Chondrocyte (in vitro differentiated cells): Measurements from ENCODE around the gene MAST2. TPM values are rescaled to one million over a fixed set of nuclear protein-coding genes. Genes with fewer than 3 reads are reported as not detected.

ENCODE experiments used
- DNase-seq: peaks from one replicate; pipeline ENCODE4 v3.0.0; 2021; ENCODE audit warnings: mixed read lengths, low spot score
- H3K27ac Mint-ChIP-seq: one replicate; pipeline ENCODE4 v1.8.0; 2021; ENCODE audit warnings: mild to moderate bottlenecking, moderate library complexity, mixed read lengths; ENCODE audit not compliant: unreplicated experiment
- H3K27me3 Mint-ChIP-seq: 2 replicates; pipeline ENCODE4 v1.8.0; 2021; ENCODE audit warnings: low read depth, mixed read lengths
- H3K36me3 Mint-ChIP-seq: 2 replicates; pipeline ENCODE4 v1.8.0; 2021; ENCODE audit warnings: low read depth, mixed read lengths
- H3K4me1 Mint-ChIP-seq: 2 replicates; pipeline ENCODE4 v1.8.0; 2021; ENCODE audit warnings: low read depth, mild to moderate bottlenecking, mixed read lengths
- H3K4me3 Mint-ChIP-seq: one replicate; pipeline ENCODE4 v1.8.0; 2021; ENCODE audit warnings: mild to moderate bottlenecking, moderate library complexity, mixed read lengths; ENCODE audit not compliant: unreplicated experiment
- H3K9me3 Mint-ChIP-seq: 2 replicates; pipeline ENCODE4 v1.8.0; 2021; ENCODE audit warnings: low read depth, mixed read lengths
- CTCF ChIP-seq: fragments of 200-600 bp; sonication (generic); IDR thresholded peaks from 2 replicates; pipeline ENCODE4 v1.5.0; 2021; ENCODE audit warnings: antibody characterized with exemption, mild to moderate bottlenecking, moderate library complexity
- total RNA-seq: library from RNA; stranded (reverse); gene quantifications from 3 replicates; pipeline ENCODE4 v1.2.1, GENCODE V29; 2021

The MAST2 gene
- total RNA-seq, 1 donor from 2014 or later: 53.2 TPM

GRCh38 chr1:45922374-45922773 is 119.0 kb downstream of the MAST2 start:
- no peak for DNase-seq
- no peaks in the 10 kb centered on the region for H3K4me1 Mint-ChIP-seq
- no peak overlapping the region for H3K27ac Mint-ChIP-seq
- no peaks in the 10 kb centered on the region for H3K9me3 Mint-ChIP-seq
- no peak overlapping the region for H3K4me3 Mint-ChIP-seq
- no peak for TF ChIP-seq CTCF
- peaks cover 1% of the 10 kb centered on the region for H3K36me3 Mint-ChIP-seq
- H3K27me3 Mint-ChIP-seq: no peaks in the 10 kb centered on the region

GRCh38 chr1:45922813-45923212 is 119.4 kb downstream of the MAST2 start:
- Mint-ChIP-seq H3K27ac (no peak overlapping the region), H3K36me3 (peaks cover 1% of the 10 kb centered on the region), H3K27me3 (no peaks in the 10 kb centered on the region), H3K4me1 (no peaks in the 10 kb centered on the region), H3K9me3 (no peaks in the 10 kb centered on the region), H3K4me3 (no peak overlapping the region)
- no peak for TF ChIP-seq CTCF
- DNase-seq: no peak

GRCh38 chr1:45923343-45923742 is 119.9 kb downstream of the MAST2 start:
- H3K36me3 Mint-ChIP-seq: peaks cover 1% of the 10 kb centered on the region
- H3K4me3 Mint-ChIP-seq: no peak overlapping the region
- no peak for TF ChIP-seq CTCF
- no peaks in the 10 kb centered on the region for H3K4me1 Mint-ChIP-seq
- no peak overlapping the region for H3K27ac Mint-ChIP-seq
- no peaks in the 10 kb centered on the region for H3K9me3 Mint-ChIP-seq
- no peaks in the 10 kb centered on the region for H3K27me3 Mint-ChIP-seq
- no peak for DNase-seq

- Mint-ChIP-seq H3K36me3 (peaks cover 1% of the 10 kb centered on the region), H3K27ac (no peak overlapping the region), H3K4me3 (no peak overlapping the region), H3K9me3 (no peaks in the 10 kb centered on the region), H3K4me1 (peaks cover 11% of the 10 kb centered on the region), H3K27me3 (no peaks in the 10 kb centered on the region)
- no peak for DNase-seq
- TF ChIP-seq CTCF: no peak
These were observed 121.3 kb downstream of the MAST2 start for GRCh38 chr1:45924736-45925135.

GRCh38 chr1:45925728-45926287 is 122.4 kb downstream of the MAST2 start:
- Mint-ChIP-seq H3K27ac (no peak overlapping the region), H3K9me3 (no peaks in the 10 kb centered on the region), H3K4me3 (no peak overlapping the region), H3K4me1 (peaks cover 13% of the 10 kb centered on the region), H3K36me3 (peaks cover 1% of the 10 kb centered on the region), H3K27me3 (no peaks in the 10 kb centered on the region)
- no peak for TF ChIP-seq CTCF
- DNase-seq: no peak
